ENCODE measurements around the gene PRLH. TPM values are rescaled to one million over a fixed set of nuclear protein-coding genes. Genes with fewer than 3 reads are reported as not detected.
A peak's percentile ranks its signal among the peaks of the same experiment; 100 is the strongest.

Gene PRLH
- total RNA-seq, 1 donor, result not detected

GRCh38 chr2:237574894-237575868 is 8.8 kb downstream of the PRLH start:
- Histone ChIP-seq H3K36me3 (ENCODE audit: insufficient read depth, low read length) (no peaks in the 10 kb centered on the region), H3K4me2 (ENCODE audit: insufficient read depth, low read length) (no peak overlapping the region), H2AFZ (ENCODE audit: low read length) (no peak overlapping the region), H3K4me1 (ENCODE audit: insufficient read depth, low read length) (peaks cover 4% of the 10 kb centered on the region), H3K27me3 (ENCODE audit: insufficient read depth, low read length) (peaks cover 12% of the 10 kb centered on the region), H3K9me3 (ENCODE audit: low read depth, low read length) (no peaks in the 10 kb centered on the region), H3K79me2 (ENCODE audit: insufficient read depth, low read length) (no peaks in the 10 kb centered on the region), H3K4me3 (ENCODE audit: insufficient read depth, low read length) (no peak overlapping the region), H4K20me1 (ENCODE audit: insufficient read depth, low read length) (no peaks in the 10 kb centered on the region), H3K27ac (ENCODE audit: low read depth, low read length) (no peak overlapping the region)
- no peak for TF ChIP-seq CTCF (IDR thresholded peaks at IDR 0.05; ENCODE audit: extremely low read depth, low read depth, low read length)
- peak; percentile 69 for DNase-seq (ENCODE audit: insufficient read length, low spot score, missing footprints)

- no peak overlapping the region for H3K27ac ChIP-seq (ENCODE audit: low read depth, low read length)
Measured at GRCh38 chr2:237575869-237576862, 9.8 kb downstream of the PRLH start.

GRCh38 chr2:237576974-237577373 is 10.6 kb downstream of the PRLH start:
- Histone ChIP-seq H3K4me1 (ENCODE audit: insufficient read depth, low read length) (peaks cover 5% of the 10 kb centered on the region), H3K4me2 (ENCODE audit: insufficient read depth, low read length) (no peak overlapping the region), H3K36me3 (ENCODE audit: insufficient read depth, low read length) (no peaks in the 10 kb centered on the region), H3K27ac (ENCODE audit: low read depth, low read length) (no peak overlapping the region), H2AFZ (ENCODE audit: low read length) (no peak overlapping the region), H3K4me3 (ENCODE audit: insufficient read depth, low read length) (no peak overlapping the region), H4K20me1 (ENCODE audit: insufficient read depth, low read length) (no peaks in the 10 kb centered on the region), H3K27me3 (ENCODE audit: insufficient read depth, low read length) (peaks cover 13% of the 10 kb centered on the region), H3K9me3 (ENCODE audit: low read depth, low read length) (no peaks in the 10 kb centered on the region), H3K79me2 (ENCODE audit: insufficient read depth, low read length) (no peaks in the 10 kb centered on the region)
- no peak for TF ChIP-seq CTCF (IDR thresholded peaks at IDR 0.05; ENCODE audit: extremely low read depth, low read depth, low read length)
- peak; percentile 47 for DNase-seq (ENCODE audit: insufficient read length, low spot score, missing footprints)

More at GRCh38 chr2:237575869-237576862, 9.8 kb downstream of the PRLH start:
- peaks cover 4% of the 10 kb centered on the region for H3K4me1 ChIP-seq (ENCODE audit: insufficient read depth, low read length)
- H3K27me3 ChIP-seq (ENCODE audit: insufficient read depth, low read length), result peaks cover 13% of the 10 kb centered on the region
- H3K36me3 ChIP-seq (ENCODE audit: insufficient read depth, low read length), result no peaks in the 10 kb centered on the region
- H2AFZ ChIP-seq (ENCODE audit: low read length), result no peak overlapping the region
- no peak for TF ChIP-seq CTCF (IDR thresholded peaks at IDR 0.05; ENCODE audit: extremely low read depth, low read depth, low read length)
- no peak overlapping the region for H3K4me3 ChIP-seq (ENCODE audit: insufficient read depth, low read length)
- H3K9me3 ChIP-seq (ENCODE audit: low read depth, low read length), result no peaks in the 10 kb centered on the region
- H3K4me2 ChIP-seq (ENCODE audit: insufficient read depth, low read length), result no peak overlapping the region
- peak; percentile 63 for DNase-seq (ENCODE audit: insufficient read length, low spot score, missing footprints)
- H4K20me1 ChIP-seq (ENCODE audit: insufficient read depth, low read length), result no peaks in the 10 kb centered on the region
- no peaks in the 10 kb centered on the region for H3K79me2 ChIP-seq (ENCODE audit: insufficient read depth, low read length)

Measured in osteoblast (primary cell).